GM18502 (cell line): ENCODE measurements around the gene CENPP.

Experiments
- ATAC-seq: cut with Tn5 transposase; IDR thresholded peaks from one replicate; pipeline ENCODE4 v1.9.1; 2021; ENCODE audit warnings: mild to moderate bottlenecking; ENCODE audit not compliant: unreplicated experiment, poor library complexity

Gene CENPP

DNA sequence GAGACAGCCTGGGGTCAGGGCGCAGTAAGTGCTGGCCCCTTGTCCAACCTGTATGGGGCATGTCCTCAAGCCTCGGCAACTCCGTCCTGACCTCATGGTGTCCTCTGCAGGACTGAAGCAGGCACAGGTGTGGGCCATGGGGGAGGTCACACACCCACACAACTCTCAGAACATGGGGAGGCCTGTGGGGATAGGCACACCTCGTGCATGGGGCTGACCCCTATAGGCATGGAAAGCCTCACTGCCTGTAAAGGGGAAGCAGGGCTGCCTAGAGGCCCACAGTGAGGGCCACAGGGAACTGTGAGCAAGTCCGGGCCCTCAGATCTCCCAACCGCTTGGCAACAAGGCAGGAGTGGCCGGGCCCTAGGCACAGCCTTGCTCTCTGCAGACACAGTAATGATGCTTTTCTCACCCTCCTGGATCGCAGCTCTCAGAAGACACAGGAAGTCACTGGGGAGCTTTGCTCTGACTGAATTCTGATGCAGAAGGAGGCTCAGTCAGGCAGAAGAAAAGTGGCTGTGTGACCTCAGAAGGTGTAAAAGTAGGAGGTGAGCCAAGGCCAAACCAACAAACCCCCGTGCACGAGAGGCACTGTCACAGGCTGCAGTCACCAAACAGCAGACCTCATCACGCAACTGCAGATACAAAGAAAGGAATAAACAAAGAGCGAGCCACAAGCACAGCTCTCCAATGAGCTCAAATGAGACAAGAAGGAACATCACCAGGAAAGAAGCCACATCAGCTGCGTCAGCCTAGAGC is 338.8 kb downstream of the CENPP start:
- ATAC-seq, result no peak

DNA sequence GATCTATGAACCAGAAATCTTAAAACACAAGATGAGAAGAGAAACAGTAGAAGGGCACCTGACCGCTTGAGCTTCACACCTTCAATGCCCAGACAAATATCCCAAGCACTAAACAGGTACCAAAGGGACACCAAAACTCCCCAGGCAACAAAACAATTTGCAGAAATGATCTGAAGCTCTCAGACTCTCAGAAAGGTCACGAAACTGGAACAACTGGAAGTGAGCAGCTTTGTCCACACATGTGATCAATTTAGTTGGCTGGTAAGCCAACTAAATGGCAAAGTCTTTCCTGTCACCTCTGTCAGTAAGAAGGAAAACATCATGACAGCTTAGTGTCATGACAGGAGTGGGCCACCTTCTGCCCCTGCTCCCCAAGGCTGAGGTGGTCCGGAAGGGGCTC is 340.1 kb downstream of the CENPP start:
- ATAC-seq, result no peak

DNA sequence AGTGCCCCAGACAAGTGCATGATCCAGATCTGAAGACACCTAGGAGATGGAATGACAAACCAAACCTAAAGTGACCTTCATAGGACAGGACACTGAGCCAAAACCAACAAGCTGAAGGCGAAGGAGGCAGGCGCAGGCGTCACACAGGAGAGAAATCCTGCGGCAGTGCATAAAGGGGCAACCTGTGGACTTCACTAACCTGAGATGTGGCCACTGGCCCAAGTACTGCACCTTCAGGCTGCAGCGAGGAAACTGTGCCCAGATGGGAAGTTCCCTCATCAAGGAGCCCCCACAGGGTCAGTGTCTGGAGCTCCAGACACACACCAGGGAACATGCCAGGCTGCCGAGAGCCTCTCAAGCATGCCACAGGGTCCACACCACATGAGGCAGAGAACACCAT is 340.5 kb downstream of the CENPP start:
- ATAC-seq, result no peak

DNA sequence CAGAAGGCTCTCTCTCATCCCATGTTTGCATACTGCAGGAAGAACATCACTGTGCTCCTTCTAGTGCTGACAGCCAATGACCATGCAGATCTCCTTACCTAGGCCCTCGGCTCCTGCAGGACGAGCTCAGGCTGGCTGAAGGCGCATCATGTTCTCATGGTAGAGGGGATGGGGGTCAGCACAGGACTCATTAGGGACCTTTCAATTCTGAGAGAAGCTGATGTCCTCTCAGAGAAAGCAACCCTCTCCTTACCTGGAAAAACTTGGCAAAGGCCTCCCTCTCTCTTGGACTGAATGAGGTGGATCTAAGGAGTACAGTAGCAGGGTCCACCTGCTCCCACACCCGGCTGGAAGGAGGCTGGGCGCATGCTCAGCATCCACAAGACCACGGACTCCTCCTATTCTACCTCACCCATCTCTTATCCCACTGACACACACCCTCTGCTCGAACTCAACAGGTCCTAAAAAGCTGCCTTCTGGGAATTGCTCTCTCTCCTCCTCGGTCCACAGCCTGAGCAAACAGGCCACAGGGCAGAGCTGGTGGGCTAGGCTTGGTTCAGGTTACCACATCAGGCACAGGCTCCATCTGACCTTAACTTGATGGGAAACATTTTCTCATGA is 341.3 kb downstream of the CENPP start:
- ATAC-seq, result no peak

DNA sequence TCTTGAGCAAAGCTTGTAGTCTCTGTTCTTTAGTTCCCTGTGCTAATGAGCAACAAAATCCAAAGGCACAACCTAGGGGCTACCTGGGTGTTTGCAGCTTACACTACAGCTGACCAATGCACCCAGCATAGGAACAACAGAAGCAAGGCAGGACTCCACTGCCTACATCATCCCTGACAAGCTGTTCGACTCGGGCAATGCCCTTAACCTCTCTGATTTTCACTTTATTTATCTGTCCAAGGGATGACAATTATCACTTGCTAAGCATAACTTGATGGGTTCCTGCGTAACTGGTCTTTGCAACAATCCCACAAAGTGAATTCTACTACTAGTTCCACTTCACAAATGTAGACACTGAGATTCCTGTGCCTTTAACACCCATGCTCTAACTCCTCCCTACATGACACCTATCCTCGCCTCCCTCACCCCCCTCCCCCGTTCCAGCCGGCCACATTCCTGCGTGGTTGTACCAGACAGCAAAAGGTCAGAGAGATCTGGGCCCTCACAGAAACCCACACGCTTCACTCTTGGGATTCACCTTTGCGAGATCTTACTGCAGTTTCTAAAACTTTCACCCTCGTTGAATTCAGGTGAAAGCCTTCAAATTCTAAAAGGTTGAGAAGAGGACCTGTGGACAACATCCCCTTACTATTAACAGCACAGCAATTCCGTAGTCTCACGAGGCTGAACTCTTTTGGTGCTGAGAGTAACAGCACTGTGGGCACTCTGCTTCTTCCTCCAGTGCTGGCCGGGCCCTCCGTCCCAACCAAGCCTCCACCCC is 343.2 kb downstream of the CENPP start:
- ATAC-seq, result peak; percentile 8

DNA sequence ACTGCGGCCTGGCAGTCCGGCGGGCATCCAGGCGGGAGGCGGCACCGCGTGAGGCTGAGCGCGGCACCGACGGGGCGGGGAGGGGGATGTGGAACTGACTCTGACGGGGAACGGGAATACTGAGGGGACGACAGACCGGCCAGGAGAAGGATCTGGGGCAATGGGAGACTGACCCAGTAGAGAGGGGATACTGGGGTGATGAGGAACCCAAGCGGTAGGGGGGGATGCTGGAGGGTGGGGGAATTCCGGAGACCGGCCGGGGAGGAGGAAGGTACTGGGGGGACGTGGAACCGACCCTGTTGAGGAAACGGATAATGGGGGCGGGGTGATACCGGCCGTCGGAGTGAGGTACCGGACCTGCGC is 343.8 kb downstream of the CENPP start:
- ATAC-seq, result no peak
